C1 segment of cervical spinal cord (tissue), 14 donors: ENCODE results near the gene SESTD1.
"Not testable (repeated sequence)": the region's sequence is repeated elsewhere in the genome, so short reads cannot be mapped to it uniquely, and the experiment has no call there.

Experiments used
- DNase-seq, 14 donors: peaks; one replicate each; lab custom pipeline; 2025; lab: John Stamatoyannopoulos, UW

The SESTD1 gene

DNA sequence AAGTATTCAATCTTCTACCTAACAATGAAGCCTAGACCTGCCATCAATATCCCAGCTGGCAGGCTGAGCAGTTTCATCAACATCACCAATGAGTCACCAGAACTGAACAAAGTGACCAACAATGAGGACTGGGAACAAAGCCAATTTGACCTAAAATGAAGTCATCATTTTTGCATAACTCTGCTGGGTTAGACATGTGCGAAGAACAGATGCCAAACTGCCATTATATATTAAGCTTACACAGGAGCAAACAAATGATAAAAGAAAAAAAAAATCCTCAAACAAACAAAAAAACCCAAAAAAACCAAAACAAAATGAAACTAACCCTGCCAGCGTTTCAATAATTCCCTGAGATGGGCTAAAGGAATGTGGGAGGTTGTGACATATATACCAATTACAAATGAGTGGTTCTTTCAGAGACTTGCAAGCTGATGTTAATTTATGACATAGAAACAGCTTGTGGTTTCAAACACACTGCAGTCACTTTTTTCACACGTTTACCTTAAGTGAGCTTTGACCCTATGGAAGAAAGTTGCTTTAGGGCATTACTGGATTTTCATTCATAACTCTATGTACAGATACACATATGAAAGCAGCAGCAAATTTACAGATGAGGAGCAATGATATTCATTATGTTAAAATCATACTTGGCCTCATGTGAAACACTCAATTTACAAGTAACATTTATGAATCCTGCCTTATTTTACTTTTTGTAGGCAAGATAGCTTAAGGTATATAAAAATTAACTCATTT is 157.8 kb downstream of the SESTD1 start:
- DNase-seq: peak in 5 of 14 donors; percentile 16 to 47 (median 35)

- DNase-seq: no peak
These were observed 158.3 kb downstream of the SESTD1 start for GRCh38 chr2:179106342-179106675.

GRCh38 chr2:179104736-179105135 is 159.9 kb downstream of the SESTD1 start:
- no peak for DNase-seq

DNA sequence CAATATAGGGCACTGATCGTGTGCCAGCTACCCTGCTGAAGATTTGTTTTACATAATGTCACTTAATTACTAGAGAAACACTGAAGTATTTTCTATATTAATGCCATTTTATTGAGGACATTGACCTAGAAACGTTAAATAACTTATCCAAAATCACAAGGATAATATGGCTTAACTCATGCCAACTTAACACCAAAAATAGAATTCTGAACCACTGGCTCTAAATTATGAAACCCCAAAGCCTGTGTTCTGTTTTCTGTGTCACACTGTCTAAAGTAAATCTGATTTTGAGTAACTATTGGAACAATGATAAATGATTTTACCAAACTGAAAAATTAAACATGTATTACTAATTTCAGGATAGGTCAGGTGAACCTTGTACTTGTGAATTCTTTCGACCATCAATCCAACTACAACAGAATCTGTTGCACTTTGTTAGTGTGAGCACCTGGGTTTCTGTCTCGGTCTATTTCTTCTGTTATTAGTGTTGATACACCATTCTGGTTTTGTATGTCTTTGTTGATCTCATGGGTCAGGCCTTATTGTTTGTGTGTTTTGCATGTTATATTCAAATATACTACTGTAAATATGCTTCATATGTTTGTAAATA is 166.4 kb downstream of the SESTD1 start:
- DNase-seq: no peak

GRCh38 chr2:179097131-179097530 is 167.5 kb downstream of the SESTD1 start:
- DNase-seq: peak in 1 of 14 donors; percentile 1

DNA sequence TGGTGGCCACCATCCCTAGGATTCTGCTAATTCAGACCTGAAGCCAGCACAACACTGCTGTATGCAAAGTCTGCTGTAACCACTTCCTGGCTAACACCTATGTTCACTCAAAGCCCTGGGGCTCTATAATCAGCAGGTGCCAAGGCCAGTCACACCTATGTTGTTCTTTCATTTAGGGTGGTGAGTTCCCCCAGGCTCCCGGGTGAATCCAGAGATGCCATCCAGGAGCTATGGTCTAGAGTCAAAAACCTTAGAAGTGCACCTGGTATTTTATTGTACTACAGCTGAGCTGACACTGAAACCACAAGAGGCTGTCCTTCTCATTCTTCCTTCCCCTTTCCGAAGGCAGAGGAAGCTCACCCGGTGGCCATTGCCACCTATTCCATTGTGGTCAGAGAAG is 168.5 kb downstream of the SESTD1 start:
- no peak for DNase-seq

DNA sequence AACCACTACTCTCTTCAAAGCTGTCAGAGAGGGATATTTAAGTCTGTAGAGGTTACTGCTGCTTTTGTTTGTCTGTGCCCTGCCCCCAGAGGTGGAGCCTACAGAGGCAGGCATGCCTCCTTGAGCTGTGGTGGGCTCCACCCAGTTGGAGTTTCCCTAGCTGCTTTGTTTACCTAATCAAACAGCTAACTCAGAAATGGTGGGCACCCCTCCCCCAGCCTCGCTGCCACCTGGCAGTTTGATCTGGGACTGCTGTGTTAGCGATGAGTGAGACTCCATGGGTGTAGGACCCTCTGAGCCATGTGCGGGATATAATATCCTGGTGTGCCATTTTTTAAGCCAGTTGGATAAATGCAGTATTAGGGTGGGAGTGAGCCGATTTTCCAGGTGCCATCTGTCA is 171.7 kb downstream of the SESTD1 start:
- DNase-seq: not testable (repeated sequence)

- no peak for DNase-seq
These were observed 181.9 kb downstream of the SESTD1 start for GRCh38 chr2:179082697-179083096.

DNA sequence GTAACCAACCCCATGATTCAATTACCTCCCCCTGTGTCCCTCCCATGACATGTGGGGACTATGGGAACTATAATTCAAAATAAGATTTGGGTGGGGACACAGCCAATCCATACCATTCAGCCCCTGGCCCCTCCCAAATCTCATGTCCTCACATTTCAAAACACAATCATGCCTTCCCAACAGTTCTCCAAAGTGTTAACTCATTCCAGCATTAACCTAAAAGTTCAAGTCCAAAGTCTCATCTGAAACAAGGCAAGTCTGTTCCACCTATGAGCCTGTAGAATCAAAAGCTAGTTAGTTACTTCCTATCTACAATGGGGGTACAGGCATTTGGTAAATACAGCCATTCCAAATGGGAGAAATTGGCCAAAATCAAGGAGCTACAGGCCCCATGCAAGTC is 182.7 kb downstream of the SESTD1 start:
- DNase-seq: no peak

DNA sequence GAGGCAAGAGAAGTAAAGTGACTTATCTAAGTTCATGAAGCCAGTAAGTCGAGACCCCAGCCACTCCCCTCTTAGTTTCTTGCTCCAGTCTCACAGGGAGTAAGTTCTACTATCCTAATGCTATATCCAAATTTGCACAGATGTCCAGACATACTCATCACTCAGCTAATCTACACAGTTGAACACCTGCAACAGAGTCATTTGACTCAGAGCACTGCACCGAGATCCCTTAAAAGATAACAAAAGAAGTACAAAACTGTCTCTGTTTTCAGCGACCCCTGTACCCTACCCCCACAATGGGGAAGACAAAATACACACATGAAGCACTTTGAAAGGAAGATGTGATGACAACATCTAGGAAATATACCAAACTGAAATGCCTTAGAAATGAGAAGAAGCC is 192.1 kb downstream of the SESTD1 start:
- DNase-seq: no peak

DNA sequence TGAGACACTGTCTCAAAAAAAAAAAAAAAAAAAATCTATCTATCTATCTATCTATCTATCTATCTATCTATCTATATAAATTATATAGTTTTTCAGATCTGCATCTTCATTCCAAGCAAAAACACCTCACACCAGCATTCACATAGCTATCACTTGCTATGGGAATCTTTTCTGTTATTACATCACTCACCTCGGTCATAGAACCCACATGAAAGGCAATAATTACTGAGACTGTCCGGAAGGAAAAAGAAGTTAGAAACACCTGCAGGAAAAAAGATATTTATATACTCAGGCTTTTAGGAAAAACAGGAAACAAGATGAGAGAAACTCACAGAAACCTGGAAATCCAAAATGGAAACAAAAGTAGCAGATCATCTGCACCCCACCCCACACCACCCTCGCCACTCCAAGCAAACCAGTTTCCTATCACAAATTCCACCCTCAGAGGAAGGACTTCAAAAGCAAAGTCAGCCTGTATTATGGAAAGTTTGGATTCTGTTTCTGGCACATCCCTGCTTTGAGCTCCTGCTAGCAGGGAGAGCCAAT is 192.7 kb downstream of the SESTD1 start:
- no peak for DNase-seq

- DNase-seq: no peak
These were observed 193.7 kb downstream of the SESTD1 start for GRCh38 chr2:179070895-179071294.

DNA sequence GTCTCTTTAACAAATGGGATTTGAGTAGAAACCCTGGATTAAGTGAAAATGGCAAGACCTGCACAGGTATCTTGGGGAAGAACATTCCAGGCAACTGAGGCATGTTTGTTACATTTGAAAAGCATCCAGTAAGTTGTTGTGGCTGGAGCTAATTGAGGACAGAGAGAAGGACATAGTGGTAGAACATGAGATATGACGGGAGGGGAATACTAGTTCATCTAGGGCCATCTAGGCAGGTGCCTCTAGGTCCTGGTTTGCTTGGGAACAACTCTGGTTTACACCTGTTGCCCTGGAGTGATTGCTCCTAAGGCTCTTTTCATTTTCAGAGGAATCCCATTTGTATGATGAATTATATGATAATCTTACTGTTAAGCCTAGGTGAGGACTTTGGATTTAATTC is 194.9 kb downstream of the SESTD1 start:
- no peak for DNase-seq

DNA sequence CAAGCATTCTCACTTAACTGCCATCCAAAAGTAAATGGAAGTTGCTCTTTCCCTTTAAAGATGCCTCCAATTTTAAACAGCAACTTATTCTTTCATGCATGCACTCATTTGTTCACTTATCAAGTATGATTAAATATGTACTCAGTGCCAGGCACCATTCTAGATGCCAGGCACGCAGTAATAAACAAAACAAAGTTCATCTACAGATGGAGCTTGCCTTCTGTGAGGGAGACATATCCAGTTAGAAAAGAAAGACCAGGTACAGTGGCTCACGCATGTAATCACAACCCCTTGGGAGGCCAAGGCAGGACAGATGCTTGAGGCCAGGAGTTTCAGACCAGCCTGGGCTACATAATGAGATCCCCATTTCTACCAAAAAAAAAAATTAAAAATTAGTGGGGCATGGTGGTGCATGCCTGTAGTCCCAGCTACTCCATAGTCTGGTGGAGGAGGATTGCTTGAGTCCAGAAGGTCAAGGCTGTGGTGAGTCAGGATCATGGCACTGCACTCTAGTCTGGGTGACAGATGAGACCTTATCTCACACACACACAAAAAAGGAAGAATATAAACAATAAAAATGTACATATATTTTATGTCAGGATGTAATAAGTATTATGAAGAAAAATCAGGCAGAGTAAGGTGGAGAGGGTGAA is 195.5 kb downstream of the SESTD1 start:
- no peak for DNase-seq

DNA sequence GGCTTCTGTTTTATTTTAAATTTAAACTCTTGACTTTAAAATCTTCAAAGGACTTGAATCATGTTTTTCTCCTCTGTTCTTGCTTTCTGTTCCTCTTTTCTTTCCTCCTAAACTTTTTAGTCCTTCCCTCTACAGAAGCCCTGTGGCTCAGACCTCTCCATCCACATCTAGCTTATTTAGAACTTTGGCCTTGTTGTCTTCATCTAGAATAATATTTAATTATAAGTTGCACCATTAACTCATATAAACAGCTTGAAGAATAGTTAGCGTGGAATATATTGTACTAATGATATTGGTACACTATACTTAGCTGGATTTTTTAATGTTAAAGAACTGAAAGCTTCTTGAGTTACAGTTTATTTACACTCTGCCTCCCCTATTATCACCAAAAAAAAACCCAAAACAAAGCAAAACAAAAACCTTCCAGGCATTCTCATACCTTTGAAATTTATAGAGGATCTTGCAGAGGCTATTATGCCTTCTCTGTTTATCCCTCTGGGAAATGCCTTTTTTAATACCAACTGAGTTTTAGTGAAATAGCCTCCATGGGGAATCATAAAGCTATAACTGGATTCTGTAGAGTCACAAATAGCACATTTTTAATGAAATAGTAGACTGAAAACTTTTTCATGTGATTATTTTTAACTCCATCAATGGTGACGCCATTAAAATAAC is 205.5 kb downstream of the SESTD1 start:
- no peak for DNase-seq

- DNase-seq: no peak
These were observed 206.9 kb downstream of the SESTD1 start for GRCh38 chr2:179057737-179058136.

DNA sequence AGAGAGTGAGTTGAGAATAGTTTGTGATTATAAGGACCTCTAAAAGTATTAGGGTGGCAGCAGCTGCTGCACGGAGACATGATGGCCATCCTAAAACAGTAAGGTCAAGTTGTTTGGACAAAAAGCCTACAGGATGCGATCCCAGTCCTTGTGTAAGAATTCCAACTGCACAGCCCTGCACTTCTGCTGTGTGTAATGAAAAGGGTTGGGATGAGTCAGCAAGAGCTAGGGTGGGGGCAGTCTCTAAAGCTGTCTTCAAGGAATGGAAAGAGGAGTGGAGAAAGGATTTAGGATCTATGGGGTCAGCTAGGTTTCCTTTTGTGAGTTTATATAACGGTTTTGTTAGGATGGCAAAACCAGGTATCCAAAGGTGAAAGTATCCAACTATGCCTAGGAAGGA is 211.1 kb downstream of the SESTD1 start:
- not testable (repeated sequence) for DNase-seq
